HepG2 (cell line): ENCODE results near the gene CPXM1. TPM values are rescaled to one million over a fixed set of nuclear protein-coding genes. Genes with fewer than 3 reads are reported as not detected.
A peak's percentile ranks its signal among the peaks of the same experiment; 100 is the strongest.

Experiments
- BRF2 ChIP-seq: sonication (generic); formaldehyde crosslinking; IDR thresholded peaks from 2 replicates; pipeline ENCODE4 v1.8.1; 2022; ENCODE audit warnings: mild to moderate bottlenecking, missing genetic modification reagents
- GATAD1 ChIP-seq: IDR thresholded peaks from 2 replicates; pipeline ENCODE4 v1.6.1; 2016; ENCODE audit warnings: missing genetic modification reagents, missing compliant biosample characterization
- HMG20A ChIP-seq: IDR thresholded peaks from 2 replicates; pipeline ENCODE4 v1.6.1; 2016; ENCODE audit warnings: borderline replicate concordance
- LRRFIP1 ChIP-seq: sonication (generic); formaldehyde crosslinking; conservative IDR thresholded peaks from 2 replicates; pipeline ENCODE4 v1.4.0; 2020; ENCODE audit warnings: missing genetic modification reagents
- NFRKB ChIP-seq: fragments of 450-650 bp; IDR thresholded peaks from 2 replicates; pipeline ENCODE4 v1.6.1; 2017
- PHB2 ChIP-seq: fragments of 450-650 bp; IDR thresholded peaks from 2 replicates; pipeline ENCODE4 v1.6.1; 2018; ENCODE audit not compliant: partially characterized antibody
- PLSCR1 ChIP-seq: sonication (generic); formaldehyde crosslinking; IDR thresholded peaks from 2 replicates; pipeline ENCODE4 v1.5.0; 2020; ENCODE audit warnings: missing genetic modification reagents, mild to moderate bottlenecking, borderline replicate concordance
- SSRP1 ChIP-seq: IDR thresholded peaks from 2 replicates; pipeline ENCODE4 v1.6.1; 2016; ENCODE audit warnings: control low read depth
- TOE1 ChIP-seq: sonication (generic); formaldehyde crosslinking; IDR thresholded peaks from 2 replicates; pipeline ENCODE4 v1.4.0; 2020; ENCODE audit warnings: mild to moderate bottlenecking, missing genetic modification reagents
- ZFP36 ChIP-seq: fragments of 150-350 bp; IDR thresholded peaks from 2 replicates; pipeline ENCODE4 v1.6.1; 2018; ENCODE audit warnings: borderline replicate concordance, low read length, low read depth; ENCODE audit not compliant: partially characterized antibody
- ZFY ChIP-seq: sonication (generic); formaldehyde crosslinking; IDR thresholded peaks from 2 replicates; pipeline ENCODE4 v1.4.0; 2020; ENCODE audit warnings: missing genetic modification reagents
- ZNF350 ChIP-seq: sonication (generic); formaldehyde crosslinking; IDR thresholded peaks from 2 replicates; pipeline ENCODE4 v1.4.0; 2020; ENCODE audit warnings: mild to moderate bottlenecking, low read depth, missing genetic modification reagents, borderline replicate concordance
- ZNF354B ChIP-seq: sonication (generic); formaldehyde crosslinking; IDR thresholded peaks from 2 replicates; pipeline ENCODE4 v1.8.0; 2022; ENCODE audit warnings: mild to moderate bottlenecking, missing genetic modification reagents
- ZNF563 ChIP-seq: sonication (generic); formaldehyde crosslinking; IDR thresholded peaks from 2 replicates; pipeline ENCODE4 v1.8.0; 2022; ENCODE audit warnings: mild to moderate bottlenecking, moderate library complexity, missing genetic modification reagents
- polyA plus RNA-seq, 8 experiments: library from polyadenylated mRNA; depleted of rRNA in 3 of 8; stranded (reverse) in 7 of 8; unstranded in 1 of 8; fragments of >200 nt; fragmentation: Illumina TruSeq in 4 of 8; extraction: Trizol in 4 of 8; gene quantifications; 2 replicates each; pipeline versions ENCODE4 v1.2.1 to v1.2.3, GENCODE V29; 2011 to 2016; ENCODE audit warnings: low read depth in 4 of 8, missing spikeins in 1 of 8, mixed read lengths in 1 of 8; ENCODE audit not compliant: insufficient read depth in 1 of 8
- total RNA-seq, 5 experiments: library from RNA; depleted of rRNA; stranded (reverse); fragments of >200 nt; fragmentation: Illumina TruSeq; extraction: Trizol; gene quantifications; 2 replicates each; pipeline ENCODE4 v1.2.3, GENCODE V29; 2016; ENCODE audit warnings: low read depth in 1 of 5
- TF ChIP-seq, protein P1 (sequence below): sonication (generic); formaldehyde crosslinking; IDR thresholded peaks from 2 replicates; pipeline ENCODE4 v1.4.0; 2020; ENCODE audit warnings: missing genetic modification reagents, borderline replicate concordance
- TF ChIP-seq, protein P2 (sequence below): sonication (generic); formaldehyde crosslinking; IDR thresholded peaks from 2 replicates; pipeline ENCODE4 v1.5.1; 2020; ENCODE audit warnings: mild to moderate bottlenecking, missing genetic modification reagents, borderline replicate concordance
- TF ChIP-seq, protein P3 (sequence below): sonication (generic); formaldehyde crosslinking; IDR thresholded peaks from 2 replicates; pipeline ENCODE4 v1.5.1; 2020; ENCODE audit warnings: missing genetic modification reagents, mild to moderate bottlenecking, borderline replicate concordance
- TF ChIP-seq, protein P4 (sequence below): sonication (generic); formaldehyde crosslinking; IDR thresholded peaks from 2 replicates; pipeline ENCODE4 v1.5.0; 2020; ENCODE audit warnings: mild to moderate bottlenecking, missing genetic modification reagents

CPXM1 gene
- total and polyA plus RNA-seq, 2 of the 13 experiments (the other 11 are each of a cell fraction or from before 2014, with no cell fraction given): 0.07 TPM; not detected in 1

GRCh38 chr20:2840138-2840966 is 39.9 kb upstream of the CPXM1 start, which contains the start of the genes PCED1A and VPS16 (continued):
- TF ChIP-seq, protein P1, sequence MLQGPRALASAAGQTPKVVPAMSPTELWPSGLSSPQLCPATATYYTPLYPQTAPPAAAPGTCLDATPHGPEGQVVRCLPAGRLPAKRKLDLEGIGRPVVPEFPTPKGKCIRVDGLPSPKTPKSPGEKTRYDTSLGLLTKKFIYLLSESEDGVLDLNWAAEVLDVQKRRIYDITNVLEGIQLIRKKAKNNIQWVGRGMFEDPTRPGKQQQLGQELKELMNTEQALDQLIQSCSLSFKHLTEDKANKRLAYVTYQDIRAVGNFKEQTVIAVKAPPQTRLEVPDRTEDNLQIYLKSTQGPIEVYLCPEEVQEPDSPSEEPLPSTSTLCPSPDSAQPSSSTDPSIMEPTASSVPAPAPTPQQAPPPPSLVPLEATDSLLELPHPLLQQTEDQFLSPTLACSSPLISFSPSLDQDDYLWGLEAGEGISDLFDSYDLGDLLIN: peak; percentile 93; the same call in 1 of the 2 replicates
- no peak for TF ChIP-seq SSRP1 (CRISPR knock-in tag)
- peak; percentile 100 for TF ChIP-seq ZFY (CRISPR knock-in tag)
- TF ChIP-seq ZFP36: no peak
- TF ChIP-seq, protein P2, sequence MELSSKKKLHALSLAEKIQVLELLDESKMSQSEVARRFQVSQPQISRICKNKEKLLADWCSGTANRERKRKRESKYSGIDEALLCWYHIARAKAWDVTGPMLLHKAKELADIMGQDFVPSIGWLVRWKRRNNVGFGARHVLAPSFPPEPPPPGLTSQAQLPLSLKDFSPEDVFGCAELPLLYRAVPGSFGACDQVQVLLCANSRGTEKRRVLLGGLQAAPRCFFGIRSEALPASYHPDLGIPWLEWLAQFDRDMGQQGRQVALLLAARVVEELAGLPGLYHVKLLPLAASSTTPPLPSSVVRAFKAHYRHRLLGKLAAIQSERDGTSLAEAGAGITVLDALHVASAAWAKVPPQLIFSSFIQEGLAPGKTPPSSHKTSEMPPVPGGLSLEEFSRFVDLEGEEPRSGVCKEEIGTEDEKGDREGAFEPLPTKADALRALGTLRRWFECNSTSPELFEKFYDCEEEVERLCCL (CRISPR knock-in tag): peak; percentile 88
- TF ChIP-seq LRRFIP1 (CRISPR knock-in tag): 0 out of 2 replicates have a peak, but pooled peaks have one; percentile 32
- TF ChIP-seq, protein P3, sequence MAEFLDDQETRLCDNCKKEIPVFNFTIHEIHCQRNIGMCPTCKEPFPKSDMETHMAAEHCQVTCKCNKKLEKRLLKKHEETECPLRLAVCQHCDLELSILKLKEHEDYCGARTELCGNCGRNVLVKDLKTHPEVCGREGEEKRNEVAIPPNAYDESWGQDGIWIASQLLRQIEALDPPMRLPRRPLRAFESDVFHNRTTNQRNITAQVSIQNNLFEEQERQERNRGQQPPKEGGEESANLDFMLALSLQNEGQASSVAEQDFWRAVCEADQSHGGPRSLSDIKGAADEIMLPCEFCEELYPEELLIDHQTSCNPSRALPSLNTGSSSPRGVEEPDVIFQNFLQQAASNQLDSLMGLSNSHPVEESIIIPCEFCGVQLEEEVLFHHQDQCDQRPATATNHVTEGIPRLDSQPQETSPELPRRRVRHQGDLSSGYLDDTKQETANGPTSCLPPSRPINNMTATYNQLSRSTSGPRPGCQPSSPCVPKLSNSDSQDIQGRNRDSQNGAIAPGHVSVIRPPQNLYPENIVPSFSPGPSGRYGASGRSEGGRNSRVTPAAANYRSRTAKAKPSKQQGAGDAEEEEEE (CRISPR knock-in tag): no peak; the same call in 1 of the 2 replicates
- TF ChIP-seq PLSCR1: no peak
- TF ChIP-seq, protein P4, sequence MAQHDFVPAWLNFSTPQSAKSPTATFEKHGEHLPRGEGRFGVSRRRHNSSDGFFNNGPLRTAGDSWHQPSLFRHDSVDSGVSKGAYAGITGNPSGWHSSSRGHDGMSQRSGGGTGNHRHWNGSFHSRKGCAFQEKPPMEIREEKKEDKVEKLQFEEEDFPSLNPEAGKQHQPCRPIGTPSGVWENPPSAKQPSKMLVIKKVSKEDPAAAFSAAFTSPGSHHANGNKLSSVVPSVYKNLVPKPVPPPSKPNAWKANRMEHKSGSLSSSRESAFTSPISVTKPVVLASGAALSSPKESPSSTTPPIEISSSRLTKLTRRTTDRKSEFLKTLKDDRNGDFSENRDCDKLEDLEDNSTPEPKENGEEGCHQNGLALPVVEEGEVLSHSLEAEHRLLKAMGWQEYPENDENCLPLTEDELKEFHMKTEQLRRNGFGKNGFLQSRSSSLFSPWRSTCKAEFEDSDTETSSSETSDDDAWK (CRISPR knock-in tag): no peak
- peak; percentile 95 for TF ChIP-seq GATAD1 (CRISPR knock-in tag)
- no peak for TF ChIP-seq PHB2
- TF ChIP-seq TOE1 (CRISPR knock-in tag): peak; percentile 62; the same call in 1 of the 2 replicates
- peak; percentile 73 for TF ChIP-seq ZNF350 (CRISPR knock-in tag)
- TF ChIP-seq HMG20A (CRISPR knock-in tag): no peak
- peak; percentile 99 for TF ChIP-seq ZNF563
- TF ChIP-seq BRF2 (CRISPR knock-in tag): peak; percentile 98
- peak; percentile 97 for TF ChIP-seq ZNF354B (CRISPR knock-in tag)
- TF ChIP-seq NFRKB: no peak
